Raji (cell line): Measurements from ENCODE around the gene FSTL1.

Source experiments
- POLR2A ChIP-seq: IDR thresholded peaks from 2 replicates; pipeline ENCODE4 v1.6.1; 2011; ENCODE audit warnings: low read depth, low read length, control low read depth; ENCODE audit not compliant: insufficient read depth

FSTL1 gene

DNA sequence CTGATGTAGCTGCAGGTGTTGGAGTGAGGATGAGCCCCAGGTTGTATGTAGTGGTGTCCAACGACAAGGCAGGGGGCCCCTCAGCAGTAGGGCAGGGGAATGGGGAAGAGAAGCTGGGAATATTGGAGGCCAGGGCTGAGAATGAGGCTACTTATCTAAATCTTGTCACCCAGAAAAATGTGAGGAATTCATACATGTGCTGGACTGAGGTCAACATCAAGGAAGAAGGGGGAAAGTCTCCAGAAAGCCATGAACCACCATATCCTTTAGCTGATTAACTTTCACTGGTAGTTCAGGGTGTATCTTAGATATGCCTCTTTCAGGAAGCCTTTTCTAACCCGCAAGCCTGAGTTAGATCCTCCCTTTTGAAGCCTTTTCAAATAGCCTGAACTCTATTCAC is 22.6 kb upstream of the FSTL1 start:
- no peak for TF ChIP-seq POLR2A

DNA sequence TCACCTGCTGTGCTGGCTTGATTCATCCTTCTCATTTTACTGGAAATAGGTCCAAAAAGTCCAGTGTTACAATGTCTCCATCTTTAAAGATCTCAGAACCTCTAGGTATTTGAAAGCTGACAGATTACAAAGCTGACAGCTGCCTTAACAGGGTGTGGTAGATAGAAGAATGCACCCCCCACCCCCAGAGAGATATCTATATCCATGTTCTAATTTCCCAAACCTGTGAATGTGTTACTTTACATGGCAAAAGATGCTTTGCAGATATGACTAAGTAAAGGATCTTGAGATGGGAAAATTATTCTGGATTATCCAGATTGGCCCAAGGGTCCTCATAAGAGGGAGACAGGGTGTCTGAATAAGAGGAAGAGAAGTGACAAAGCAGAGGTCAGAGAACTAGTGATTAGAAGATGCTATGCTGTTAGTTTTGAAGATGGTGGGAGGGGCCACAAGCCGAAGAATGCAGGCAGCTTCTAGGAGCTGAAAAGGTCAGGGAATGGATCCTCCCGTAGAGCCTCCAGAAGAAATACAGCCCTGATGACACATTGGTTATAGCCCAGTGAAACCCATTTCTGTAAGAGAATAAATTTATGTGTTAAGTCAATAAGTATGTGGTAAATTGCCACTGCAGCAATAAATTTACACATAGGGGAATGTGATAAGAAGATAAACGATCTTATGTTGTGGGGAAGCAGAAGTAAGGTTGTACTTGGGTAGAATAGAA is 21.5 kb upstream of the FSTL1 start:
- no peak for TF ChIP-seq POLR2A

DNA sequence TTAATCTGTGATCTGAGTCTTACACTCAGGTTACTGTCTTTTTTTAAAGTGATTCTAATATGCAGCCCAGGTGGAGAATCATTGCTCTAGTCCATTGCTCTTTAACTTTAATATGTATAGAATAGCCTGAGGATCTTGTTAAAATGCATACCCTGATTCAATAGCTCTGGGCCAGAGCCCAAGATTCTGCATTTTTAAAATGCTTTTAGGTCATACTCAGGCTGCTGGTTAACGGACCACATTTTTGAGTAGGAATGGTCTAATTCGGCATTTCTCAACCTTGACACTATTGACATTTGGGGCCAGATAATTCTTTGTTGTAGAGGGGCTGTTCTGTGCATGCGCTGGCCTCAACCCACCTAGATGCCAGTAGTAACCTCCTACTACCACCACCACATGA is 20.9 kb upstream of the FSTL1 start:
- TF ChIP-seq POLR2A = no peak

DNA sequence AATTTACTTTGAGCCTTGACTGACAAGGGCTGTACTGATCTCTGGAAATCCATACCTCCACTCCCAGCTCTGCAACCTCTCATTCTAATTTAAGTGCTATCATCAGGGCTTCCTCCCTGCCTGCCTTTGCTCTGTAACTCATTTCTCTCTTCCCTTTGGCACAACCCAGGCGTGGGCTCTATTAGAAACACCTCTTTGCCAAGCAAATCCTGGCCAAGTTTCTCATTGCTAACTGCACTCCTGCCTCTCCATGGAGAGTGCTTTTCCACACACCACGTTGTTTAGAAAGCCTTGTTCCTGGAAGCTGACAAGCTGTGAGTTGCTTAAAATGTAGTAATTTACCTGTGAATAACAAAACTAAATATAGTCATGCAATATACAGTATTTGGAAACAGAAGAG is 20.1 kb upstream of the FSTL1 start:
- no peak for TF ChIP-seq POLR2A

DNA sequence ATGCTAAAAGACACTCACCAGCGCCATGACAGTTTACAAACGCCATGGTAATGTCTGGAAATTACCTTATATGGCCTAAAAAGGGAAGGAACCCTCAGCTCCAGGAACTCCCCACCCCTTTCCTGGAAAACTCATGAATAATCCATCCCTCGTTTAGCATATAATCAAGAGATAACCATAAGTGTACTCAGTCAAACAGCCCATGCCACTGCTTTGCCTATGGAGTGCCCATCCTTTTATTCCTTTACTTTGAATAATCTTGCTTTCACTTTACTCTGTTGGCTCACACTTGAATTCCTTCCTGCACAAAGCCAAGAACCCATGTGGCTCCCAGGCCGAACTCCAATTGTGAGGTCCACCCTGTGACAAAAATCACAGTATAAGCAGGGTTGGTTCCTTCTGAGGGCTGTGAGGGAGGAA is 19.1 kb upstream of the FSTL1 start:
- TF ChIP-seq POLR2A = no peak

DNA sequence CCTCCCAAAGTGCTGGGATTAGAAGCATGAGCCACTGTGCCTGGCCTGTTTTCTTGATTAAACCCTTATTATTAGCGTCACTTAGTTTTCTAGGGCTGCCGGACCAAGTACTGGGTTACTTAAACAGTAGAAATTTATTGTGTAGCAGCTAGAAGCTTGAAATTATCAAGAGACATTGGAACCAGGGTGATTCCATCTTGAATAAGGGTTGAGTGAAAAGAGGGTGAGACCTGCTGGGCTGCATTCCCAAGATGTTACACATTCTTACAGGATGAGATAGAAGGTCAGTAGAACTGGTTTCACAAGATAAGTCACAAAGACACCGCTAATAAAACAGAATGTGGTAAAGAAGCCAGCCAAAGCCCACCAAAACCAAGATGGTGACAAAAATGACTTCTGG is 18.6 kb upstream of the FSTL1 start:
- no peak for TF ChIP-seq POLR2A

DNA sequence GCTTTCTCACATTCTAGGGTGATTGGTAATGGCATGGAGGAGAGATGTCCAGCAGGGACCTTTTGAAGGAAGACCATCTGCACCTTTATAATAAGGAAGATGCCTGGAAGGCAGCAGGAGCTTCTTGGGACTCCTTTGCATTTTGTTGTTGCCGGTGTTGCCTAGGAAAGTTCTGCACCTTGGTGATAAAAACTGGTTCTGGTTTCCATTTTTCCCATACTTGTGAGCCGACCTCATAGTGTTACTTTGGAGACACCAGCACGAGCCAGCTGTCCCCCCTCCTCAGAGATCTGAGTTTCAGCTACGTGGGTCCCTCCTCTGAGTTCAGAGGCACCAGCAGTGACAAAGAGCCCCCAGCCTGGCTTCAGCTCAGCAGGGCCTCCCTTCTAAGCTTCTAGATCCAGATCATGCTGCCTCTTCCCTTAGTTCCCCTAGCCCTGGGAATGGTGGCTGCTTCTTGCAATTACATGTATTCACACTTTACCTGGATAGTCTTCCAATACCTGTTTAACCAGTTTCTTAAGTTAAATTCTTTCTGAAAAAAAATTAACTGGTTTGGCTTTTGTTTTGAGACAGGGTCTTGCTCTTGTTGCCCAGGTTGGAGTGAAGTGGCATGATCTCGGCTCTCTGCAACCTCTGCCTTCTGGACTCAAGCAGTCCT is 18.0 kb upstream of the FSTL1 start:
- TF ChIP-seq POLR2A = no peak

DNA sequence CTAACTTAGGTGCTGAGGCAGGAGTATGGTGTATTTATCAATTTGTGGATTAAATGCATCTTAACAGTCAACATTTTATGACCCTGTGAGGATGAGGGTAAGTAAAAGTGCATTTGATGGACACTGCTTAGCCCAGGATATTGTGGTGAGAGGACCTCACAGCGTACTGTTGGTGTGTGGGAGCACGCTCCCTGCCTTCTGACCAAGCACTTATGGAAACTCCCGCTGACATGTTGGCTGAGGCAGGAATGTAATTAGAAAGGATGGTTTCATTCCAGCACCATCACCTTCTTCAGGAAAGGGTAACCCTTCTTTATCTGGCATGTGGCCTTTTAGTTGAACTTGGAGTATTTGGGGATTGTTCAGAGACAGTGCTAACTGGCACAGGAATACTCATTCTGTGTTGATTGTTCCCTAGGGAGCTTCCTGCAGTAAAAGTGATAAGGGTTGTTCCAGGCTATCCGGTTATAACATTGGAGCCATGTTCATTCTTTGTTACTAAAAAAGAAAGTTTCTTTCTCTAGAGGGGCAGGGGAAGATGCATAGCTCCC is 11.7 kb upstream of the FSTL1 start:
- no peak for TF ChIP-seq POLR2A

DNA sequence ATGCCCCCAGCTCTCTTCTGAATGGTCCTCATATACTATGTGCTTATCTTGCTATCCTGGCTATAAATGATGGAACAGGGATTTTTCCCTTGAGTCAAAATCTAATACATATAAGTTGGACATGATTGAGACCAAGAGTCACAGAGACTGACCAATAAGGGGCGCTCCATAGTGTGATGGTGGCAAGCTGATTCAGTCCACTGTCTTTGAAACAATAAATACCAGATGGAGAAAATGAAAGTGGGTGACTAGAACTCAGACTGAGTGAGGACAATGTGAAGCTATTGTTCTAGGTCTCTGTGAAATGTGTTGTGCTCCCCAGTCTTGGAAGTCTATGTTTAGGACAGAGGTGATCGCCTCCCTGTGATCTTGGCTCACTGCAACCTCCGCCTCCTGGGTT is 10.6 kb upstream of the FSTL1 start:
- no peak for TF ChIP-seq POLR2A

DNA sequence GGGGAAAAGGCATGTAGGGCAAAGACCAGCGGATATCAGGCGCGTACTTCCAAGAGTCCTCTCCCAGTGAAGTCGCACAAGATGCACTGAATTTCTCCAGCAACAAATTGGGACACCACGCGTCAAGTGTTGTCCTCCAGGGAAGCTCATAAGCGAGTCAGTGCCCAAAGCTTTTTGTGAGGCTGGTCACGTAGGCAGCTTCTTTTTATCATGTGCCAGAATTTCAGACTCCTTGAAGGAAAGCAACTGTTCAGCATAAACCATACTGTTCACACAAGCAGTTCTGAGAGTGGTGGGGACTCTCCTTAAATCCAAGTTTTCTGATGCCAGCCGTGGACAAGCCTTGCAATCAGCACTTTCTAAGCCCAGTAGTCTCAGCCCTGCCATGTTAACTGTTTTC is 10.1 kb upstream of the FSTL1 start:
- no peak for TF ChIP-seq POLR2A

DNA sequence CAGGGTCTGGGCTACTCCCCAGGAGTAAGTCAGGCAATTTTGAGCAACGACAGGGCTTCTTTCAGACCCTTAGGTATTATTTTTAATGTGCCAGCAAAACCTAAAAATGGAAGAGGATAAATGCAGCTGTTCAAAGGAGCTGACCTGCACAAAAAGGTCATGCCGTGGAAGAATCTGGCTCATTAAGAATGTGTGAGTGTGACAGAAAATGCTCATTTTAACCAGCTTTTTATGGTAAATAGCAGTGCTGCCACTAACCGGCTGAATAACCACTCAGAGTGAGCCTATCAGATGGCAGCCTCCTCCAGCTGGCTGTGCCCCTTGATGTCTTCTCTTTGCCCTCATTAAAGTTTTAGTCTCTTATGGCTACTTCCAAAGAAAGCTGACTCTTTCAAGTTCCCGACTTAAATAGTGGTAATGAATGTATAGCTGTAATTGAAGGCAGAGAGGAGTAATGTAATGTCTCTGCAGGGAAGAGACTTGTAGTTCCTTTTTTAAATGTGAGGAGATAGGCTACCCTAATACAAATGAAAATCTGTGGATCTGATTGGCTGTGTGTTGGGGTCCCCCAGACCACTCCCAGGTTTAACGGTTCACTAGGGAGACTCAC is 9.5 kb upstream of the FSTL1 start:
- no peak for TF ChIP-seq POLR2A

DNA sequence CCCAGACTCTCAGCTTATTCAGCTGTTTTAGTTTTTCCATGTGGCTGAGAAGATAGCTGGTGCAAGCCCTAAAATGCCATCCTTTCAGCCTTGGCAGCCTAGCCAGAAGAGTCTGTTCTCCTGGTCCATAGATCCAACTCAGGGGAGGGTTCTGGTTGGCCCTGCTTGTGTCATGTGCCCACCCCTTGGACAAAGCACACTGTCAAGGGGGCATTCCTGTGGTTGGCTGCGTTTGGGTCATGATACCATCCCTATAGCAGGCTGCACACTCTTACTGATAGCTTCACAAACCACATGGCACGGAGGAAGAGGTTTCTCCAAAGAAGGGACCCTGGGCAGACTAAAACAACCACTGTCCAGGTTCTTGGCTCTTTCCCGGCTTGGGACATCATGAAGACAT is 8.4 kb upstream of the FSTL1 start:
- TF ChIP-seq POLR2A = no peak

DNA sequence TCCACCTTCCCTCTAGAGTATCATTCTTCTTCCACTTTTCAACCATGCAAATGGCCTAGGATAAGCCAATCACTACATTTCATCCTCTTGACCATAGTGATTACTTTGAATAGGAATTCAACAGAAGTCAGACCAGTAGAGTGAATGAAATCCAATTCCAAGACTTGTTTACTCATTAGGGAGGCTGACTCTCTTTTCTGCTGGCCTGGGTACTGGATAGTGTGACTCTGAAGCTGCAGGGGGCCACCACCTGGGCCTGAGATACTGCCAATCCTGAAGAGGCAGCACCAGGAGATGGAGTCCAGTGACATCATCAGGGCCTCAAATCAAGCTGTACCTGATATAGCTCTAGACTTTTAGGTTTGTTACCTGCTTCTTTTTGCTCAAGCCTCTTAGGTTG is 7.0 kb upstream of the FSTL1 start:
- no peak for TF ChIP-seq POLR2A

DNA sequence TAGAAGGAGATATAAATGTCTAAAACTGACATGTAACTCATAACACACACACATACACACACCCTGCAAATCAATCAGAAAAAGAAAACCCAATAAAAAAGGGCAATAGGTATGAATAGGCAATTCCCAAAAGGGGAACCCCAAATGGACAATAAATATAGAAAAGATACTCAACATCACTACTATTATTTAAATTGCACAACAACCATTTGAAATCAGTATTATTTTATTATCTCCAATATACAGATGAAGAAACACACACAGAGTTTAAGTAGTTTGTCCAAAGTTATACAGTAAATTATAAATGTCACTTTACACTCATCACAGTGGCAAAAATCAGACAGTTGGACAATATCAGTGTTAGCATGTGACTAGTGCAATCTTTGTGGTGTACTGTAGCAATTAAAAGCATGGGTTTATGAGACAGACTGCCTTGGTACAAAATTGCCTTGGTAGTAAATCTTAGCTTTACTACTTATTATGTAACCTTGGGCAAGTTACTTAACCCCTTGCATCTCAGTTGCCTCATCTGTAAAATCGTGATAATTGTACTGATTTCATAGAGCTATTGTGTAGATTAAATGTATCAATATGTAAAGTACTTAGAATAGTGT is 3.4 kb upstream of the FSTL1 start:
- no peak for TF ChIP-seq POLR2A

DNA sequence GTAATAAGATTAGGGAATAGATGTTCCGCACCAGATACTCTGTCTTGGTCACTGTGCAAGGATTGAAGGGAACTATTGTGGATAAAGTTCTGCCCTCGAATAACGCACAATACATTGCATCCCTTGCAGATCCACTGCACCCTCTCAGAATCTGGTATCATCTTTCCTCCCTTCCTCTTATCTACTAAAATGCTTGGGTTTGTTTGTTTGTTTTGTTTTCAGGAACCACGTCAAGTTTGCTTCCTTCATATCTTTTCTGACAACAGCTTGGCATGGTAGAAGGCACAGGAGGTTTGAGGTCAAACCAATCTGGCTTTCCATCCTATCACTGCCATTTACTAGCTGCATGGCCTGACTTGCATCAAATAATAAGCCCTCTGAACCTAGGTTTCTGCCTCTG is 2.0 kb upstream of the FSTL1 start:
- TF ChIP-seq POLR2A = no peak

DNA sequence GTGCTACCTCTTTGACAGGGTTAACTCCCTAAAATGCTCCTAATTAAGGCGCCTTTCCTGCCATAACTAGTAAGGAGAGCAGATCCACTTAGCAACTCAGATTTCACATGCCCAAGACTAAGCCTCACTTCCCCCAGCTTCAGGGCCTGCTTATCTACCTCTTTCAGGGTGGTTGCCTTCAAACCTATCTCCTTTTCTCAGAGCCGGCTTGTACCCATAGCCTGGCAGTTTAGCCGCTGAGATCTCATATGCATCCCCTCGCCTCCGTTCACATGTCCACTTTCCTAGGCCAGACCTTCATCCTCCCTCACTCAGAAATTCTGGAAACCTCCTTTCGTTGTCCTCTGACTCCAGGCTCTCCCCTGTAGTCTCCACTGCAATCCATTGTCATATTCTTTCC is 1.0 kb upstream of the FSTL1 start:
- TF ChIP-seq POLR2A = no peak
